Measurements from ENCODE around the gene C1RL.

Gene C1RL

GRCh38 chr12:7079826-7080125 lies 29.2 kb downstream of the C1RL start:
- Histone ChIP-seq H3K27me3 (ENCODE audit: insufficient read depth, poor library complexity, severe bottlenecking) (no peaks in the 10 kb centered on the region), H3K4me3 (replicated peaks; ENCODE audit: insufficient read depth, low read length) (no peak overlapping the region), H3K27ac (replicated peaks) (no peak overlapping the region)
- DNase-seq (ENCODE audit: low read depth in 1 of 2, low spot score in 1 of 2), result no peak
- no peak for TF ChIP-seq SPI1 (IDR thresholded peaks at IDR 0.05; ENCODE audit: borderline replicate concordance, low read depth)
- TF ChIP-seq GABPA (IDR thresholded peaks at IDR 0.05; ENCODE audit: low read depth), result no peak
- no peak for TF ChIP-seq CTCF (IDR thresholded peaks at IDR 0.05; ENCODE audit: insufficient read depth, low read length)
- TF ChIP-seq REST (IDR thresholded peaks at IDR 0.05; ENCODE audit: insufficient replicate concordance, low read depth), result no peak
- no peak for TF ChIP-seq POLR2AphosphoS5 (IDR thresholded peaks at IDR 0.05; ENCODE audit: low read depth)

GRCh38 chr12:7078163-7078562 lies 30.9 kb downstream of the C1RL start:
- no peak overlapping the region for H3K27ac ChIP-seq (replicated peaks)
- TF ChIP-seq POLR2AphosphoS5 (IDR thresholded peaks at IDR 0.05; ENCODE audit: low read depth), result no peak
- TF ChIP-seq CTCF (IDR thresholded peaks at IDR 0.05; ENCODE audit: insufficient read depth, low read length), result no peak
- no peak for TF ChIP-seq REST (IDR thresholded peaks at IDR 0.05; ENCODE audit: insufficient replicate concordance, low read depth)
- no peak for TF ChIP-seq SPI1 (IDR thresholded peaks at IDR 0.05; ENCODE audit: borderline replicate concordance, low read depth)
- TF ChIP-seq GABPA (IDR thresholded peaks at IDR 0.05; ENCODE audit: low read depth), result no peak
- no peaks in the 10 kb centered on the region for H3K27me3 ChIP-seq (ENCODE audit: insufficient read depth, poor library complexity, severe bottlenecking)
- no peak overlapping the region for H3K4me3 ChIP-seq (replicated peaks; ENCODE audit: insufficient read depth, low read length)
- no peak for DNase-seq (ENCODE audit: low read depth in 1 of 2, low spot score in 1 of 2)

GRCh38 chr12:7076493-7076892 lies 32.5 kb downstream of the C1RL start:
- no peak for DNase-seq (ENCODE audit: low read depth in 1 of 2, low spot score in 1 of 2)
- TF ChIP-seq GABPA (IDR thresholded peaks at IDR 0.05; ENCODE audit: low read depth), result no peak
- TF ChIP-seq REST (IDR thresholded peaks at IDR 0.05; ENCODE audit: insufficient replicate concordance, low read depth), result no peak
- H3K27ac ChIP-seq (replicated peaks), result no peak overlapping the region

GRCh38 chr12:7075939-7076338 lies 33.1 kb downstream of the C1RL start:
- peaks cover 4% of the 10 kb centered on the region for H3K27me3 ChIP-seq (ENCODE audit: insufficient read depth, poor library complexity, severe bottlenecking)
- TF ChIP-seq CTCF (IDR thresholded peaks at IDR 0.05; ENCODE audit: insufficient read depth, low read length) (no peak), REST (IDR thresholded peaks at IDR 0.05; ENCODE audit: insufficient replicate concordance, low read depth) (no peak), SPI1 (IDR thresholded peaks at IDR 0.05; ENCODE audit: borderline replicate concordance, low read depth) (no peak), GABPA (IDR thresholded peaks at IDR 0.05; ENCODE audit: low read depth) (no peak), POLR2AphosphoS5 (IDR thresholded peaks at IDR 0.05; ENCODE audit: low read depth) (no peak)
- DNase-seq (ENCODE audit: low read depth in 1 of 2, low spot score in 1 of 2), result no peak
- H3K4me3 ChIP-seq (replicated peaks; ENCODE audit: insufficient read depth, low read length), result no peak overlapping the region
- no peak overlapping the region for H3K27ac ChIP-seq (replicated peaks)

More at GRCh38 chr12:7076493-7076892, 32.5 kb downstream of the C1RL start:
- Histone ChIP-seq H3K27me3 (ENCODE audit: insufficient read depth, poor library complexity, severe bottlenecking) (peaks cover 4% of the 10 kb centered on the region), H3K4me3 (replicated peaks; ENCODE audit: insufficient read depth, low read length) (no peak overlapping the region)

Measured in HL-60 (cell line).